Stimulated activated CD4-positive, alpha-beta T cell treated with anti-CD3 and anti-CD28 coated beads, Interleukin-2, amount 100 ng/mL, for 48 hours (primary cell): ENCODE results near the gene LRRC38.
"Not testable (repeated sequence)": the region's sequence is repeated elsewhere in the genome, so short reads cannot be mapped to it uniquely, and the experiment has no call there.

Experiments
- DNase-seq, 2 donors: peaks; one replicate each; pipeline ENCODE4 v3.0.0-alpha.2; 2020

Gene LRRC38

GRCh38 chr1:13513895-13514546 lies at the start of gene LRRC38:
Gene LRRC38, minus strand, starts transcription at chr1:13514003. Its CDS starts 410 bp downstream, at chr1:13513593.
- DNase-seq: peak in 1 of 2 donors; percentile 4

- not testable (repeated sequence) for DNase-seq
Observed at GRCh38 chr1:13562981-13563380, 49.2 kb upstream of the LRRC38 start.

GRCh38 chr1:13560541-13560940 lies 46.7 kb upstream of the LRRC38 start:
- DNase-seq: no peak

- DNase-seq: no peak
Observed at GRCh38 chr1:13556224-13556764, 42.5 kb upstream of the LRRC38 start.

- DNase-seq: no peak
Observed at GRCh38 chr1:13554798-13555197, 41.0 kb upstream of the LRRC38 start.

GRCh38 chr1:13550663-13551062 lies 36.9 kb upstream of the LRRC38 start:
- no peak for DNase-seq

GRCh38 chr1:13549521-13549920 lies 35.7 kb upstream of the LRRC38 start:
- no peak for DNase-seq

GRCh38 chr1:13549021-13549420 lies 35.2 kb upstream of the LRRC38 start:
- DNase-seq: no peak

- no peak for DNase-seq
Observed at GRCh38 chr1:13548281-13548680, 34.5 kb upstream of the LRRC38 start.

- no peak for DNase-seq
Observed at GRCh38 chr1:13546791-13547190, 33.0 kb upstream of the LRRC38 start.

GRCh38 chr1:13544221-13544556 lies 30.4 kb upstream of the LRRC38 start:
- DNase-seq: no peak

- no peak for DNase-seq
Observed at GRCh38 chr1:13543451-13544220, 29.8 kb upstream of the LRRC38 start.

- DNase-seq: no peak
Observed at GRCh38 chr1:13541435-13542215, 27.8 kb upstream of the LRRC38 start.

- no peak for DNase-seq
Observed at GRCh38 chr1:13540866-13541265, 27.1 kb upstream of the LRRC38 start.

GRCh38 chr1:13539683-13540082 lies 25.9 kb upstream of the LRRC38 start:
- no peak for DNase-seq

GRCh38 chr1:13538832-13539231 lies 25.0 kb upstream of the LRRC38 start:
- DNase-seq: no peak

GRCh38 chr1:13536571-13536970 lies 22.8 kb upstream of the LRRC38 start:
- no peak for DNase-seq

GRCh38 chr1:13535227-13535626 lies 21.4 kb upstream of the LRRC38 start:
- DNase-seq: no peak

GRCh38 chr1:13528320-13528719 lies 14.5 kb upstream of the LRRC38 start:
- DNase-seq: no peak

- no peak for DNase-seq
Observed at GRCh38 chr1:13523780-13524477, 10.1 kb upstream of the LRRC38 start.

- no peak for DNase-seq
Observed at GRCh38 chr1:13520985-13521384, 7.2 kb upstream of the LRRC38 start.

- peak in 1 of 2 donors; percentile 9 for DNase-seq
Observed at GRCh38 chr1:13517193-13517812, 3.5 kb upstream of the LRRC38 start.
